Right lobe of liver (tissue), 4 donors: ENCODE measurements around the gene RAPGEF2.

Experiments used
- POLR2A ChIP-seq: fragments of 450-650 bp; IDR thresholded peaks from one replicate; pipeline ENCODE4 v1.6.1; 2017; ENCODE audit warnings: antibody characterized with exemption, mild to moderate bottlenecking
- TF ChIP-seq, protein P1 (sequence below), 4 donors: fragments of 200-600 bp in 3 of 4; fragments of 450-650 bp in 1 of 4; IDR thresholded peaks; one replicate each; pipeline versions ENCODE4 v1.5.1 to v1.8.0; 2016 to 2022; ENCODE audit warnings: antibody characterized with exemption in 4 of 4, mild to moderate bottlenecking in 2 of 4
- donor health status: DM: no; HTN: no; CAD: no.
- donor health status: DM: no; HTN: no; CAD: no.
- donor health status: DM: no; HTN: yes; CAD: no.

- TF ChIP-seq, protein P1, sequence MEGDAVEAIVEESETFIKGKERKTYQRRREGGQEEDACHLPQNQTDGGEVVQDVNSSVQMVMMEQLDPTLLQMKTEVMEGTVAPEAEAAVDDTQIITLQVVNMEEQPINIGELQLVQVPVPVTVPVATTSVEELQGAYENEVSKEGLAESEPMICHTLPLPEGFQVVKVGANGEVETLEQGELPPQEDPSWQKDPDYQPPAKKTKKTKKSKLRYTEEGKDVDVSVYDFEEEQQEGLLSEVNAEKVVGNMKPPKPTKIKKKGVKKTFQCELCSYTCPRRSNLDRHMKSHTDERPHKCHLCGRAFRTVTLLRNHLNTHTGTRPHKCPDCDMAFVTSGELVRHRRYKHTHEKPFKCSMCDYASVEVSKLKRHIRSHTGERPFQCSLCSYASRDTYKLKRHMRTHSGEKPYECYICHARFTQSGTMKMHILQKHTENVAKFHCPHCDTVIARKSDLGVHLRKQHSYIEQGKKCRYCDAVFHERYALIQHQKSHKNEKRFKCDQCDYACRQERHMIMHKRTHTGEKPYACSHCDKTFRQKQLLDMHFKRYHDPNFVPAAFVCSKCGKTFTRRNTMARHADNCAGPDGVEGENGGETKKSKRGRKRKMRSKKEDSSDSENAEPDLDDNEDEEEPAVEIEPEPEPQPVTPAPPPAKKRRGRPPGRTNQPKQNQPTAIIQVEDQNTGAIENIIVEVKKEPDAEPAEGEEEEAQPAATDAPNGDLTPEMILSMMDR (IDR thresholded peaks at IDR 0.05) = no peak
- TF ChIP-seq POLR2A = no peak
These were observed 205.1 kb downstream of the RAPGEF2 start for GRCh38 chr4:159307929-159308328.
